ENCODE results near the gene ENTPD2.
"Not testable (repeated sequence)": the region's sequence is repeated elsewhere in the genome, so short reads cannot be mapped to it uniquely, and the experiment has no call there.

Gene ENTPD2

DNA sequence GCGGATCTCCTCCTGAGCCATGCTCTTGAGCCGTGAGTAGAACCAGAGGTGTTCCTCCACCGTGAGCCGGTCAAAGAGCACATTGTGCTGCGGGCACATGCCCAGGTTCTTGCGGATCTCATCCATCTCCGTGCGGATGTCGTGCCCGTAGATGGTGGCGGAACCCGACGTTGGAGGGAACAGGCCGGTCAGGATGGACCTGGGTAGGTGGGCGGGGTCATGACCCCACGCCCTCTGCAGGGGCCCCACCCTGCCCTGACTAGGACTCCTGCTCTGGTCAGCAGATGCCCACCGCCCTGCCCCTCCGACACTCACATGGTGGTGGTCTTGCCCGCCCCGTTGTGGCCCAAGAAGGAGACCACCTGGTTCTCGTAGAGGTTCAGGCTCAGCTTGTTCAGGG, 37.9 kb downstream of the ENTPD2 start:
- DNase-seq (ENCODE audit: low read depth in 2 of 2), result no peak

DNA sequence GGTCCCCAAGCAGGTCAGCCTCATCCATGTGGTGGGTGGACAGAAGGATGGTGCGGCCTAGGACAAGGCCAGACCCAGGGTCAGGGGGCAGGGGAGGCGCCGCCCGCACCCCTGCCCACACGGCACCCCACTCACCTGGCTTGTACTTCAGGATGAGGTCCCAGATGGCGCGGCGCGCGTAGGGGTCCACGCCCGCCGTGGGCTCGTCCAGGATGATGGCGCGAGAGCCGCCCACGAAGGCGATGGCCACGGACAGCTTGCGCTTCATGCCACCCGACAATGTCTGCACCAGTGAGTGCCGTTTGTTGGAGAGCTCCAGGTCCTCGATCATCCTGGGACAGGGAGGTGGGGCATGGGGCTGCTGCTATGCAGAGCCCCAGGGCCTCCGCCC, 38.3 kb downstream of the ENTPD2 start:
- DNase-seq (ENCODE audit: low read depth in 2 of 2), result no peak

DNA sequence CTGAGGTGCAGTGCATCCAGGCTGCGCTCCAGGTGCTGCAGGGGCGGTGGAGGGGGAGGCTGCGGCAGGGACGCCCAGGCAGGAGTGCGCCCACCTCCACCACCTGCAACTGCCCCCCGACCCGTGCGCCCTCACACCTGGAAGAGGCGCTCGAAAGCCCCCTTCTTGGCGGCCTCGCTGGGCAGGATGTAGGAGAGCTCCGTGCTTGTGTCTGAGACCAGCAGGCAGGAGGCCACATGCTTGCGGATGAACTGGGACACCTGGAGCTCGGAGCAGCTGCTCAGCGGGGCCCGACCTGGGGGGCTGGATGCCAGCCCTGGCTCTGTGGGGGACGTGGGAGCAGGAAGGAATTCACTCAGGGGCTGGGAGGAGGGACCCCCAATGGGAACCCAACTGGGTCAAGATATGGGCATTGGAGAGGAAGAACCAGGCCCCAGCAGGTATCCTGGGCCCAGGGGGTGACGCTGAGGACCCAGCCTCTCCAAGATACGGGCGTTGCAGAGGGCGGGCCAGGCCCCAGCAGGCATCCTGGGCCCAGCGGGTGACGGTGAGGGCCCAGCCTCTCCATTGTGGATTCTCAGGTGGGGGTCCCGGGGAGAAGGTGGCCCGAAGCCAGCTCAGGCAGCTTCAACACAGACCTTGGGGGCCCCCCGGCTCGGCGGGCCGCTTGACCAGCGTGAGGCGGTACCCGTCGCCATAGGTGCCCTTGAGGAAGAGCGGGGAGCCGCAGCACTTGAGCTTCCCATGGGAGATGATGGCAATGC, 38.9 kb downstream of the ENTPD2 start:
- no peak for DNase-seq (ENCODE audit: low read depth in 2 of 2)

DNA sequence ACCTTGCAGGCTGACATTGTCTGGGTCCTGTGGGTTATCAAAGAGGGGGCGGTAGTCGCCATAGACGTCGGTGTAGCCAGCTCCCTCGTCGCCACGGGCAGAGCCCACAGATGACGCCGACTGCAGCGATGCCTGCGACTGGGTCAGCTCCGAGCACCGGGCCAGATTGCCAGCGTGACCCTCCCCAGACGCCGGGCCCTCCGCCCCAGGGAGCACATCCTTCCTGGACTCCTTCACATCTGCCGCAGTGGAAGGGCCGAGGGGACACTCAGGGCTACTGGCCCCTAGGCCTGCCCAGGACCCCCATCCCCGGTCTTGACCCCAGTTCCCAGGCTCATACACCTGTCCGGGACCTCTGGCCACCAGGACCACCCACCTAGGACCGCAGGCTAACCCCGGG, 39.7 kb downstream of the ENTPD2 start:
- no peak for DNase-seq (ENCODE audit: low read depth in 2 of 2)

DNA sequence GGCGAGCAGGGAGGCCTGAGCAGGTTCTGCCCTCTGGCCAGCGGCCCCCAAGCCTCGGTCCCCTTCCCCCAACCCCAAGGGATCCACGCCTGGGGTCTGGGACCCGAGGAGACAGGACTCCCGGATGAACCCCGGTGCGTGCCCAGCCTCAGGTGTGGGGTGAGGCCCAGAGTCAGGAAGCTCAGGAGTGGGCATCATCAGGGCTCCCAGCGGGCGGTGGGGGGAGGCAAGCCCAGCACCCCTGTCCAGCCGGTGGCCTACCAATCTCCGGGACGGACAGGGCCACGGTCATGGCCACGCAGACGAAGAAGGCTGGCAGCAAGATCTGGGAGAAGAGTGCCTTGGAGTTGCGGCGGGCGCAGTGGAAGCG, 40.3 kb downstream of the ENTPD2 start:
- DNase-seq (ENCODE audit: low read depth in 2 of 2), result no peak

DNA sequence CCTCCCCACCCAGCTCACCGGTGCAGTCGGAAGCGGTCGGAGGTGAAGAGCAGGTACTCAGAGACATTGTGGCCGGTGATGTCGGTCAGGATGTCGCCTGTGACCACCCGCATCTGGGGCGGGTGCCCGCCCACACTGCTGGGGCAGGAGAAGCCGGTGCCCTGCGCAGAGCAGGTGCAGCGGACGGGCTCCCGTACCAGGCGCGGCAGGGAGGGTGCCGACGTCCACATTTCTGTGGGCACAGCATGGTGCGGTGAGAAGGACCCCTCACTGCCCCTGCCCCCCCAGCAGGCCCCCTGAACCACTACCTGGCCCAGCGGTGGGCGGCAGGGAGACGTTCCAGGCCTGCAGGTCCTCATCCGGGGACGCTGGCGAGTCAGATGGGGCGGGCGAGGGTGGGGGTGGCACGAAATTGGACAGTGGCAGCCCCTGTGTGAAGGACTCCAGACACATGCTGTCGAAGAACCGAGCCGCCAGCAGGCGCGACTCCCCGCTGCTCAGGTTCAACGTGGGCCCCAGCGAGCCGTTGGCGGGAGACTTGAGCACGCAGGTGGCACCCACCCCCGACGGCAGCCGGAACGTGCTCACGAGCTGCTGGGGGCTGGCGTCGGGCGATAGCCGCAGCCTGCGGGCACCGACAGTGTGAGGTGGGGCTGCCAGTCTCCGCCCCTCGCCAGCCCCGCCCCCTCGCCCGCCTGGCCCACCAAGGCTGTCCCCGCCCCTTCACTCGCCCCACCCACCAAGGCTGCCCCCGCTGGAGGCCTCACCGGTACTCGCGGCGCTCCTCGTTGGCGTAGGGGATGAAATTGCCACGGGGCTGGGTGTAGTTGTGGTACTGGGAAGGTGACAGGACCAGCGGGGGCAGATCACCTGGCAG, 40.9 kb downstream of the ENTPD2 start:
- DNase-seq (ENCODE audit: low read depth in 2 of 2), result no peak

DNA sequence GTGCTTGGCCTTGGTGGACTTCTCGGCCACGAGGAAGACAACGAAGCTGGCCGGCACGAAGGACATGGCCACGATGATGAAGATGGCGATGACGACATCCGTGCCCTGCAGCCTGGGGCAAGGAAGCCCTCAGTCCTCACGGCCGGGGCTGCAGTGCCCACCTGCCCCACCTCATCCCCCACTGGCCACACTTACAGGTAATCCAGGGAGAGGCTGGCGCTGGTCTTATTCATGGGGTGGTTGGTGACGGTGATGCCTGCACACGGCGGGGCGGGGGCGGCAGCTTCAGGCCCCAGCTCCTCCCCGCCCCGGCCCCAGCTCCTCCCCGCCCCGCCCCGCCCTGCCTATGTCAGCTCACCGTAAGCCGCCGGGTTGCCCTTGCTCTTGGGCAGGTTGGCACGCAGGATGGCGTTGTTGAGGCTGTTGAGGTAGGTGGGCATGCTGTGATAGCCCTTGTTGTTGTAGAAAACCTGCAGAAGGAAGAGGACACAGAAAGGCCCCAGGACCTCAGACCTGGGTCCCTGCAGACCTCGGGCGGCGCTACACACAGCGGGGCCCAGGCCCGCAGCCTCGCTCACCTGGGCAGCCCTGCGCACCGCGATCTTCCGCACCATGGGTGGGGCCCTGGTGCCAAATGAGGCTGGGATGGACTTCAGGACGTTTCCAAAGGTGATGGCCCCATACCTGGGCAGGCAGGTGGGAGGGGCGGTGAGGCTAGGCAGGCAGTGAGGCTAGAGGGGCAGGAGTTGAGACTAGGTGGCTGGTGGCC, 41.8 kb downstream of the ENTPD2 start:
- no peak for DNase-seq (ENCODE audit: low read depth in 2 of 2)

DNA sequence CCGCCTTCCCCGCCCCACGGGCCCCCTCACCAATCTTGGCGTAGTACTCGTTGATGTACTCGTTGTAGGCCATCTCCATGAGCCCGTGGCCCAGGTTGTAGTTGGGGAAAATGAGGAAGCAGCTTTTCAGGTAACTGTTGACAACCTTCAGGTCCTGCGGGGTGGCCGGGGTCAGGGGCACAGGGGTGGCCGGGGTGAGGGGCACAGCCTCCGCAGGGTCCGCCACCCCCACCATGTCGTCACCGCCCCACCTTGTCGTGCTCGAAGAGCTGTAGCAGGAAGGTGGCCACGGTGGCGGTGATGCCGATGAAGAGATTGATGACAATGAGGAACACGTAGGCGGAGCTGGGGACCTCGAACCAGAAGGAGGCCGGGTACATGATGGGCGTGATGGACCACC, 42.7 kb downstream of the ENTPD2 start:
- DNase-seq (ENCODE audit: low read depth in 2 of 2), result no peak

DNA sequence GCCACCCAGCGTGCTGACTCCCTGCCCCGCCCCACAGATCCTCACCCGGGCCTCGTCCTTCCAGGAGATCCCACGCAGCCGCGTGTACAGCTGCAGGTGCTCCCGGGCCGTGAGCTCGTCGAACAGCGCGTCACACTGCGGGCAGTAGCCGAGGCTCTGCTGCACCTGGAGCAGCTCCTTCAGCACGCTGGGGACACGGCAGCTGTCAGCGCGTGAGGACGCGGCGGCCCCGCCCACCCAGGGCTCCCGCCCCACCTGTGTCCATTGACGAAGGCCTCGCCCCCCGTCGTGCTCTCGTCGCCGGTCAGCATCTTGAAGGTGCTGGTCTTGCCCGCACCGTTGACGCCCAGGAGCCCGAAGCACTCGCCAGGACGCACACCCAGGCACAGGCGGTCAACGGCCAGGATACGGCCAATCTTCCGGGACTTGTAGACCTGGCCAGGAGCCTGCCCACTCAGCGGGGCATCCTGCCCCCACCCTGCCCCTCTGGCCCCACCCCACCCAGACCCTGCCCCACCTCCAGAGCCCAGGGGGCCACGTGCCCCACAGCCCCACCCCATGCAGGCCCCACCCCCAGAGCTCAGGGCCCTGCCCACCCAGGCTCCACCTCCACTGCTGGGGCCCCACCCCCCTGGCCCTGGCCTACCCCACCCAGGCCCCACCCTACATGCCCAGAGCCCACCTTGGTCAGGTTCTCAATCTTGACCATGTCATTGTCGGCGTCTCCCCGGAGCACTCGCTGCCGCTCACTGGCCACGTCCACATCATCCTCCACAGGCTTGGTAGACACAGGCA, 43.7 kb downstream of the ENTPD2 start:
- no peak for DNase-seq (ENCODE audit: low read depth in 2 of 2)

DNA sequence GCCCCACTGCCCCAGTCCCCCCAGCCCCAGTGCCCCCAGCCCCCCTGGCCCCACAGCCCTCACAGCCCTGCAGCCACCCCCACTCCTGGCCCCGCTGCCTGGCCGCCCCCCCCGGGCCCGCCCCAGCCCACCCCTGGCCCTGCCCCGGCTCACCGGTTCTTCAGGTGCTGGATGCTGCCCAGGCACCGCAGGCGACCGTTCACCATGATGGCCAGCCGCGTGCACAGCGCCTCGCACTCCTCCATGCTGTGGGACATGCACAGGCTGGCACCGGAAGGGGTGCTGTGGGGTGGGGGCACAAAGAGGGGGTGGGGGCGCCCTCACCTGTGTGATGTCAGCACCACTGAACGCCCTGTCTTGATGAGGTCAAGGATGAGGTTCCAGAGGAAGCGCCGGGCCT, 44.6 kb downstream of the ENTPD2 start:
- DNase-seq (ENCODE audit: low read depth in 2 of 2), result no peak

DNA sequence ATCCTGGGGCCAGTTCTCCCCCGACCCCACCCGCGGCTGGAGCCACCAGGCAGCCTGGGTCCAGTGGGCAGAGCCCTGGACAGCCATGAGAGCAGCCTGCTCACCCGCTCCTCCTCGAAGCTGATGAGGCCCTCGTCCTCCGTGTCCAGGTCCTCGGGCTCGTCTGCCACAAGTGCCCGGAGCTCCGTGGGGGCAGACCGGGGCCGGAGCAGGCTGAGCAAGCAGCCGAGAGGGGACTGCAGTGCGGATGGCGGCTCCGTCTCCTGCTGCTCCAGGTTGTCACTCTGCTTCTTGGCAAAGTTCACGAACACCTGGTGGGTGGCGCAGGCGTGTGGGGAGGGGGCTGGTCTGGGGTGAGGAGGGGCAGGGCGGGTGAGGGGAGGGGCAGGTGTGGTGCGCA, 45.5 kb downstream of the ENTPD2 start:
- no peak for DNase-seq (ENCODE audit: low read depth in 2 of 2)

DNA sequence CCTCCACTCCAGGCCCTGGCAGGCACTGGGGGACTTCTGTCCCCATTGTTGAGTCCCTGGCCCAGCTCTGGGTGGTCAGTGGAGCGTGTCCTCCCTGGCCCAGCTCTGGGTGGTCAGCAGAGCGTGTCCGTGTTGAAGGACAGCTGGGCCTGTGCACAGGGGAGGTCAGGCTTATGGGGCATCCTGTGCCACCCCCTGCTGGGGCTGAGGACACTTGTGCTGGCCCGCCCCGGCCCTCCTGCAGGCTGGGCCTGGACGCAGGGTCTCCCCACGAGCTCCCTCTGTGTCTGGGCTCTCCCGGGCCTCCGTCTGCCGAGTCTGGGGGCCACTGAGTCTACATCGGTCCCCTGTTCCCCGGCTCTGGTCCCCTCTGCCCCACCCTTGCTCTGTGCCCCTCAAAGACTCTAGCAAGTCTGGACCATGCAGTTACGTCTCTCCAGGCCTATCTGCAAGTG, 46.0 kb downstream of the ENTPD2 start:
- no peak for DNase-seq (ENCODE audit: low read depth in 2 of 2)

DNA sequence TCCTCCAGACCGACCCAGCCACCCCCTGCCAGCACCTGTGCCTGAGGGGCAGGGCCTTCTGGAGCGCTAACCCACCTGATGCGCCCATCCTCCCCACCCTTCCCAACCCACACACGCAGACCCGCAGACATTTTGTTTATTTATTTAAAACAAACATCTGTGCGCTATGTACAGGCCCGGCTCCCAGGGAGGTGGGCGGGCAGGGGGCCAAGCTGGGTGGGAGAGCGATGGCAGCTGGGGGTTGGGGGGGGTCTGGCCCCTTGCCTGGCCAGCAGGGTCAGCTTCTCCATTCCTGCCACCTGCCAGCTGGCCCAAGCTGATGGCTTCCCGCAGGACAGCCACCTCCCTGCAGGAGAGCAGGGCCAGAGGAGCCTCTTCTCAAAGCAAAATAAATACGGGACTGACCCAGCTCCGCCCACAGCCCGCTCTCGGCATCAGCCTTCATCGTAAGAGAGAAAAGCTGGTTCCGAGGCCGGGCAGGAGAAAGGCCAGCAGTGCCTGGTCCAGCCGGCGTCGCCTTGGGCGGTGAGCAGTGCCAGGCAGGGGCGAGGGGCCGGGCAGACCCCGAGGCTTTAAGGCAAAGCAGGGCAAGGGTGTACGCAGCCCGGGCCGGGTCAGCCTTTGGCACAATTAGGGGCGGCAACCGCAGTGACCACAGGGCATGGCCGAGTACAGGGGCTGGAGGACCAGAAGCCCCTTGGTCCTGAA, 46.6 kb downstream of the ENTPD2 start:
- DNase-seq (ENCODE audit: low read depth in 2 of 2), result no peak

DNA sequence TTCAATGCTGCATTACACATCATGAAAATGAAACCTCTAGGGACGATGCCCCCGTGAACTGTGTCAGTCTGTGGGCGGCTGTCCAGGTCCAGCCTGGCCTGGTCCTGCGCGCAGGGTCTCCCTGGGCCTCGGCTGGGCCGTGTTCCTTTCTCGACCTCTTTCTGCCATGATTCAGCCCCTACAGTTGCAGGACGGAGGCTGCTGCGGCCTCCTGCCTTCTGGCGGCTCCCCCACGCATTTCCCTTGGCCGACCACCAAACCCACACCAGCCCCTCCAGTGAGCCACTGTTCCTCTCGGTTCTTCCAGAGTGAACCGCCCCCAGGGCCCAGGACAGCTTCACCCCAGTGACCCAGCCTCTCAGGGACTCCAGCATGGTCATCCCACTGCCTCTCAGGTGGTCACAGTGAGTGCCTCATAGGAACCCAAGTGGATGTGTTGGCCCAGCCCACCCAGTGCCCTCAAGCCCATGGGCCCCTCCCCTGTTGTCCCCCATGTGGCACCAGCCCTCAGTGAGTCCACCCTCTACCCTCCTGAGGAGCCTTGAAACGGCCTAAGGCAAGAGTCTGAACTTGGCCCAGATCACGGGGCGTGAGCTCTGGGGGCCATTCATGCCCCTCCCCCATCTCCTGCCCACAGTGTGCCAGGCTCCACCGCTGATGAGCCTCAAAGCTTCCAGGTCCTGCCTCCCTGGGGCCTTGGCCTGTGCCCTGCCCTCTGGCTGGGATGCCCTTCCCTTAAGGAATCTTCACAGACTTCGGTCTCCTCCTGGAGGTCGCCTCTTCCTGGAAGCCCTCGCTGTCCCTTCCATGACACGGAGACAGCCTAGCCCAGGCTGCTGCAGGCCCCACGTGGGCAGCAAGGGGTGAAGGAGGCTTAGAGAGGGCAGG, 47.5 kb downstream of the ENTPD2 start:
- no peak for DNase-seq (ENCODE audit: low read depth in 2 of 2)

DNA sequence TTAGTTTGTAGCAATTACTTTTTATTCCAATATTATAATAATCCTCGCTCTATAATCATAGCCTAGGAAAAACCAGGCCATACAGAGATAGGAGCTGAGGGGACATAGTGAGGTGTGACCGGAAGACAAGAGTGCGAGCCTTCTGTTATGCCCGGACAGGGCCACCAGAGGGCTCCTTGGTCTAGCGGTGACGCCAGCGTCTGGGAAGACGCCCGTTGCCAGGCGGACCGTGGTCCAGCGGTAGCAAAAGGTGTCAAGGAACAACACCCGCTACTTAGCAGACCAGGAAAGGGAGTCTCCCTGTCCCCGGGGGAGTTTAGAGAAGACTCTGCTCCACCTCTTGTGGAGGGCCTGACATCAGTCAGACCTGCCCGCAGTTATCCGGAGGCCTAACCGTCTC, 49.6 kb downstream of the ENTPD2 start:
- DNase-seq (ENCODE audit: low read depth in 2 of 2), result not testable (repeated sequence)

DNA sequence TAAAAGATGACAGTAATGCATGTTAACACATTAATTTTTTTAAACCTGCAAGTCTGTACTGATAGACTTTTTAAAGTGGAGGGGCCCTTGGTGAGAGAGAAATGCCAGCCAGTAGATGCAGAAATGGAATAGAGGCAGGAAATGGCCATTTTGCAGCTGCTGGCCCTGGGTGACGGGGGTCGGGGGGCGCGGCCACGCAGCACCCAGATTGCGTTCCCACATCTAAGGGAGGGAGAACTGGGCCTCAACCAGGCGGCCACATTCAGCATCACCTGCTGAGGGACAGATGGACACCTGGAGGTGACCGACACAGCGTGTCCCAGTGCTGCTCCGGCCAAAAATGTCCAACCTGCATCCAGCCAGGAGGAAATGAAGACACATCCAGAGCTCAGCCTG, 51.2 kb downstream of the ENTPD2 start:
- no peak for DNase-seq (ENCODE audit: low read depth in 2 of 2)

DNA sequence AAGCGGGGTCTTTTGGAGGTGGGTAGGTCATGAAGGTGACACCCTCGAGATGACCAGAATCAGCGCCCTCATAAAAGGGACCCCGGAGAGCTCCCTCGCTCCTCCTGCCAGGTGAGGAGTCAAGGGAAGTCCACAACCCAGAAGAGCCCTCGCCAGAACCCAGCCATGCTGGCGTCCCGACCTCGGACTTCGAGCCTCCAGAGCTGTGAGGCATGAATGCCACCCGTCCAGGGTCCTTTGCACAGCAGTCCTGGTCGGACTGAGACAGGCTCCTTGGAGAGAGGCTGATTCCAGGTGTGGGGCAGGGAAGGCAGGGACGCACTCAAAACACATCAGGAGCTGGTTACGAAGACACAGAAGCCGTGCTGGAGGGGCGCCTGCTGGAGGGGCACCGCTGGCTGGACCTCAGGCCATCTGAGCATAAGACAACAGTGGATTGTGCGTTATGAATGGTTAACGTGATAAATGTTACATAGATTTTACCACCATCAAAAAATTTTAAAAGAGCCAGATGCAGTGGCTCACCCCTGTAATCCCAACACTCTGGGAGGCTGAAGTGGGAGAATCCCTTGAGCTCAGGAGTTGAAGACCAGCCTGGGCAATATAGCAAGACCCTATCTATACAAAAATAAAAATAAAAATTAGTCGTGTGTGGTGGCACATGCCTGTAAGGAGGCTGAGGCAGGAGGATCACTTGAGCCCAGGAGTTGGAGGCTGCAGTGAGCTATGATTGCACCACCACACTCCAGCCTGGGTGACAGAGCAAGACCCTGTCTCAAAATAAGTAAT, 51.8 kb downstream of the ENTPD2 start:
- no peak for DNase-seq (ENCODE audit: low read depth in 2 of 2)

DNA sequence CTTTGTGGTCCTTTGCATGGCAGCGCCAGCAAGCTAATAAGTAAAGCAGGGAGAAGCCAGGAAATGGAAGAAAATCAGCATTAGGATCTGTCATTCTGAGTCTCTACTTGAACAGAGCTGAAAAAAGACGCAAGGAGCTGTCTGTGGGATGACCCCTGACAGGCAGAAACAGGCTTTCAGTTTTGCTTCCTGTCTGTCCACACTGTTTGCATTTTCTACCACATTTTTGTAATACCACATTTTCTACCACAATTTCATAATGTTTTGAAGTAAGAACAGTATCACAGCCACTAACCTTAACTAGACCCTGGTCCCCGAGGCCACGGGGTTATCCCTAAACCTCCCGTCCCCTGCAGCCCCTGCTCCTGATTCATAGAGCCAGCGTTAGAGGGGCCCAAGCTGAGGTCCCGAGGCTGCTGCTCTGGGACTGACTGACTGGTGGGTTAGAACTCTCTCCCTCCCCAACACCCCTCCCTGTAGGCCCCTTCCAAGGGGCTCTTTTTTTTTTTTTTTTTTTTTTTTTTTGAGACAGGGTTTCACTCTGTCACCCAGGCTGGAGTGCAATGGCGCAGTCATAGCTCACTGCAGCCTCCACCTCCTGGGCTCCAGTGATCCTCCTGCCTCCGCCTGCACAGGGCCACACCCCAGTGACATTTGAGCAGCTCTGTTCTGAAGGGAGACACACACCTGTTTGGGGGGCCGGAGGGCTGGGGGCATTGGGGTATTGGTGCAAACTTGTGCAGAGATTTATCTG, 53.5 kb downstream of the ENTPD2 start:
- DNase-seq (ENCODE audit: low read depth in 2 of 2), result peak in 1 of 2 donors; percentile 38
